NT2/D1 (cell line): Measurements from ENCODE around the gene DCHS1.

ENCODE experiments used
- SUZ12 ChIP-seq: IDR thresholded peaks from 2 replicates; pipeline ENCODE4 v1.6.1; 2011; ENCODE audit not compliant: insufficient read length, insufficient read depth; ENCODE audit errors: extremely low read depth
- YY1 ChIP-seq: IDR thresholded peaks from 2 replicates; pipeline ENCODE4 v1.6.1; 2011; ENCODE audit not compliant: insufficient read length, insufficient read depth
- ZNF274 ChIP-seq: IDR thresholded peaks from 2 replicates; pipeline ENCODE4 v1.6.1; 2011; ENCODE audit warnings: mild to moderate bottlenecking, low read depth, low read length

GRCh38 chr11:6594142-6594768 is 61.4 kb downstream of the DCHS1 start:
- TF ChIP-seq YY1, result no peak
- no peak for TF ChIP-seq SUZ12
- no peak for TF ChIP-seq ZNF274
